GM18508 (cell line): Measurements from ENCODE around the gene INSC.
"Not testable (repeated sequence)": the region's sequence is repeated elsewhere in the genome, so short reads cannot be mapped to it uniquely, and the experiment has no call there.

Experiments used
- ATAC-seq: cut with Tn5 transposase; IDR thresholded peaks from one replicate; pipeline ENCODE4 v1.9.1; 2021; ENCODE audit warnings: moderate number of reproducible peaks; ENCODE audit not compliant: insufficient read depth, unreplicated experiment

INSC gene

GRCh38 chr11:15114501-15115475 is at the start of gene INSC:
Gene INSC, plus strand, starts transcription at chr11:15114923. Its CDS starts 34,252 bp downstream, at chr11:15149175.
- no peak for ATAC-seq

- ATAC-seq, result not testable (repeated sequence)
These were observed 45.0 kb upstream of the INSC start for GRCh38 chr11:15069751-15070150.

GRCh38 chr11:15071556-15072255 is 43.0 kb upstream of the INSC start:
- no peak for ATAC-seq

GRCh38 chr11:15072551-15073143 is 42.1 kb upstream of the INSC start:
- no peak for ATAC-seq

- ATAC-seq, result no peak
These were observed 41.1 kb upstream of the INSC start, which contains the start of gene CALCB for GRCh38 chr11:15073361-15074205. Gene CALCB, plus strand, starts transcription at chr11:15073593. Its CDS starts 1,126 bp downstream, at chr11:15074719.

- ATAC-seq, result peak; percentile 71
These were observed 40.2 kb upstream of the INSC start for GRCh38 chr11:15074206-15075161.

GRCh38 chr11:15075162-15075526 is 39.6 kb upstream of the INSC start:
- no peak for ATAC-seq

GRCh38 chr11:15091175-15091574 is 23.5 kb upstream of the INSC start:
- no peak for ATAC-seq

- ATAC-seq, result no peak
These were observed 23.1 kb upstream of the INSC start for GRCh38 chr11:15091625-15092024.

GRCh38 chr11:15093432-15093831 is 21.3 kb upstream of the INSC start:
- peak; percentile 66 for ATAC-seq

GRCh38 chr11:15095736-15096228 is 18.9 kb upstream of the INSC start:
- ATAC-seq, result no peak

- ATAC-seq, result no peak
These were observed 17.3 kb upstream of the INSC start for GRCh38 chr11:15097411-15097810.

GRCh38 chr11:15099267-15099666 is 15.5 kb upstream of the INSC start:
- ATAC-seq, result no peak

GRCh38 chr11:15101072-15101709 is 13.5 kb upstream of the INSC start:
- no peak for ATAC-seq

- ATAC-seq, result no peak
These were observed 10.6 kb upstream of the INSC start for GRCh38 chr11:15104166-15104565.

- no peak for ATAC-seq
These were observed 8.3 kb upstream of the INSC start for GRCh38 chr11:15106201-15106965.

GRCh38 chr11:15107730-15108515 is 6.8 kb upstream of the INSC start:
- ATAC-seq, result peak; percentile 54
